H1 (cell line): ENCODE data around the gene DYNC1LI1. TPM values are rescaled to one million over a fixed set of nuclear protein-coding genes. Genes with fewer than 3 reads are reported as not detected.

Source experiments
- CTCF ChIA-PET: fragments of 300-600 bp; sonication (Branson Sonifier 250); formaldehyde crosslinking; loops from one replicate; lab custom pipeline; 2021; ENCODE audit not compliant: partially characterized antibody; lab: Charles Lee
- POLR2A ChIA-PET: fragments of 300-600 bp; sonication (Branson Sonifier 250); formaldehyde crosslinking; loops from one replicate; lab custom pipeline; 2021; ENCODE audit warnings: inconsistent platforms; ENCODE audit not compliant: partially characterized antibody; lab: Charles Lee
- DNase-seq, 2 experiments: peaks; one replicate each; pipeline versions ENCODE4 v3.0.0 to v3.0.0-alpha.2; 2010 to 2022; ENCODE audit warnings: low spot score in 2 of 2, low read depth in 1 of 2, mixed read lengths in 1 of 2
- FAIRE-seq: peaks from 2 replicates; lab custom pipeline; 2011; peaks lifted over from hg19 to GRCh38; lab: Jason Lieb, UNC
- H2AFZ ChIP-seq: 2 replicates; pipeline ENCODE4 v1.8.1; 2012; ENCODE audit warnings: low read length, inconsistent platforms
- H2AK5ac ChIP-seq: 2 replicates; pipeline ENCODE4 v1.6.1; 2013; ENCODE audit warnings: low read depth, low read length
- H2BK120ac ChIP-seq: replicated peaks from 2 replicates; pipeline ENCODE3; 2013; ENCODE audit warnings: low read depth, low read length, inconsistent platforms
- H2BK12ac ChIP-seq: 2 replicates; pipeline ENCODE4 v1.6.1; 2013; ENCODE audit warnings: low read depth, low read length
- H2BK15ac ChIP-seq: 2 replicates; pipeline ENCODE4 v1.6.1; 2013; ENCODE audit warnings: low read length
- H2BK20ac ChIP-seq: 2 replicates; pipeline ENCODE4 v1.6.1; 2013; ENCODE audit warnings: low read length
- H2BK5ac ChIP-seq: 2 replicates; pipeline ENCODE4 v1.6.1; 2013; ENCODE audit warnings: low read depth, low read length
- H3K14ac ChIP-seq: 2 replicates; pipeline ENCODE4 v1.6.1; 2013; ENCODE audit warnings: inconsistent platforms; ENCODE audit not compliant: insufficient read length
- H3K18ac ChIP-seq: 2 replicates; pipeline ENCODE4 v1.6.1; 2013; ENCODE audit warnings: low read length; ENCODE audit errors: extremely low read depth
- H3K23ac ChIP-seq: 2 replicates; pipeline ENCODE4 v1.6.1; 2013; ENCODE audit warnings: inconsistent platforms; ENCODE audit not compliant: insufficient read length
- H3K23me2 ChIP-seq: 2 replicates; pipeline ENCODE4 v1.6.1; 2013; ENCODE audit warnings: low read depth, low read length
- H3K27ac ChIP-seq: 2 replicates; pipeline ENCODE4 v1.6.1; 2011; ENCODE audit warnings: low read depth, low read length, inconsistent platforms
- H3K27me3 ChIP-seq, 4 experiments: replicated peaks in 1 of 4; 1 replicate in 1 of 4; 2 replicates in 3 of 4; pipeline versions ENCODE4 v1.6.1 to v1.8.1; 2011 to 2013; ENCODE audit warnings: low read length in 3 of 4, mild to moderate bottlenecking in 3 of 4, inconsistent platforms in 2 of 4, mixed read lengths in 2 of 4, moderate library complexity in 1 of 4; ENCODE audit not compliant: control insufficient read depth in 3 of 4, insufficient read depth in 3 of 4; ENCODE audit errors: extremely low read depth in 1 of 4
- H3K36me3 ChIP-seq, 4 experiments: 2 replicates each; pipeline versions ENCODE4 v1.6.1 to v1.8.1; 2011 to 2013; ENCODE audit warnings: mild to moderate bottlenecking in 4 of 4, low read length in 3 of 4, moderate library complexity in 2 of 4, control low read depth in 1 of 4, inconsistent platforms in 1 of 4; ENCODE audit not compliant: insufficient read depth in 4 of 4, control insufficient read depth in 2 of 4
- H3K4ac ChIP-seq: replicated peaks from 2 replicates; pipeline ENCODE3; 2013; ENCODE audit warnings: low read length, low read depth, mixed read lengths, inconsistent platforms; ENCODE audit not compliant: insufficient read length
- H3K4me1 ChIP-seq, 4 experiments: replicated peaks in 1 of 4; 1 replicate in 1 of 4; 2 replicates in 3 of 4; pipeline versions ENCODE4 v1.6.1 to v1.8.1; 2011 to 2013; ENCODE audit warnings: low read length in 3 of 4, inconsistent platforms in 2 of 4, mixed read lengths in 1 of 4; ENCODE audit not compliant: insufficient read depth in 4 of 4, control insufficient read depth in 3 of 4
- H3K4me2 ChIP-seq, 2 experiments: 2 replicates each; pipeline versions ENCODE4 v1.6.1 to v1.8.1; 2011 to 2013; ENCODE audit warnings: low read depth in 2 of 2, low read length in 2 of 2, control low read depth in 1 of 2, inconsistent platforms in 1 of 2, mild to moderate bottlenecking in 1 of 2; ENCODE audit not compliant: insufficient read depth in 1 of 2
- H3K4me3 ChIP-seq, 4 experiments: fragments of 200-600, 300-600 bp in 1 of 4; sonication (generic), shearing (Covaris generic), sonication (Bioruptor Twin) in 1 of 4; 2 replicates each; pipeline versions ENCODE4 v1.5.1 to v1.8.1; 2011 to 2016; ENCODE audit warnings: low read length in 4 of 4, low read depth in 3 of 4, control low read depth in 2 of 4, inconsistent platforms in 2 of 4, mild to moderate bottlenecking in 2 of 4, mixed read lengths in 1 of 4, moderate library complexity in 1 of 4; ENCODE audit not compliant: insufficient read depth in 2 of 4; ENCODE audit errors: extremely low read depth in 1 of 4
- H3K56ac ChIP-seq: replicated peaks from 2 replicates; pipeline ENCODE3; 2013; ENCODE audit warnings: low read depth, mild to moderate bottlenecking, mixed read lengths, low read length, inconsistent platforms; ENCODE audit not compliant: insufficient read length
- H3K79me1 ChIP-seq: 2 replicates; pipeline ENCODE4 v1.6.1; 2013; ENCODE audit warnings: low read depth, low read length, control low read depth
- H3K79me2 ChIP-seq, 2 experiments: 2 replicates each; pipeline versions ENCODE4 v1.6.1 to v1.8.1; 2012 to 2013; ENCODE audit warnings: low read length in 2 of 2, mild to moderate bottlenecking in 2 of 2, inconsistent platforms in 1 of 2; ENCODE audit not compliant: insufficient read depth in 2 of 2, control insufficient read depth in 1 of 2
- H3K9ac ChIP-seq, 4 experiments: replicated peaks in 1 of 4; 1 replicate in 1 of 4; 2 replicates in 3 of 4; pipeline versions ENCODE4 v1.6.1 to v1.8.1; 2011 to 2013; ENCODE audit warnings: low read depth in 3 of 4, low read length in 3 of 4, control low read depth in 2 of 4, mild to moderate bottlenecking in 2 of 4, moderate library complexity in 2 of 4, inconsistent platforms in 1 of 4; ENCODE audit errors: extremely low read depth in 1 of 4
- H3K9me3 ChIP-seq, 2 experiments: 2 replicates each; pipeline versions ENCODE4 v1.6.1 to v1.8.1; 2012 to 2013; ENCODE audit warnings: mild to moderate bottlenecking in 2 of 2, moderate library complexity in 2 of 2, control low read depth in 1 of 2, inconsistent platforms in 1 of 2, low read depth in 1 of 2, low read length in 1 of 2, mixed read lengths in 1 of 2; ENCODE audit not compliant: insufficient read depth in 2 of 2
- H4K20me1 ChIP-seq, 2 experiments: replicated peaks in 1 of 2; 2 replicates each; pipeline versions ENCODE3 to v1.8.1; 2011 to 2013; ENCODE audit warnings: inconsistent platforms in 2 of 2, low read length in 2 of 2, mild to moderate bottlenecking in 1 of 2; ENCODE audit not compliant: insufficient read depth in 2 of 2, control insufficient read depth in 1 of 2
- H4K5ac ChIP-seq: 2 replicates; pipeline ENCODE4 v1.6.1; 2013; ENCODE audit warnings: low read length, low read depth, mixed read lengths, inconsistent platforms; ENCODE audit not compliant: insufficient read length
- H4K8ac ChIP-seq: 2 replicates; pipeline ENCODE4 v1.8.0; 2013; ENCODE audit warnings: mild to moderate bottlenecking, moderate library complexity, low read length, inconsistent platforms; ENCODE audit not compliant: insufficient read depth; ENCODE audit errors: extremely low read depth
- H4K91ac ChIP-seq: replicated peaks from 2 replicates; pipeline ENCODE3; 2013; ENCODE audit warnings: low read length, mixed read lengths, inconsistent platforms; ENCODE audit not compliant: insufficient read length
- CEBPB ChIP-seq: IDR thresholded peaks from 2 replicates; pipeline ENCODE4 v1.6.1; 2012; ENCODE audit warnings: low read depth, low read length
- KDM1A ChIP-seq: fragments of 200-600, 300-600 bp; sonication (generic); IDR thresholded peaks from 2 replicates; pipeline ENCODE4 v1.7.1; 2016; ENCODE audit warnings: mild to moderate bottlenecking, low read length, borderline replicate concordance
- WGBS, 2 experiments: shearing (Covaris generic) in 1 of 2; methylation state at CpG; one replicate each; pipeline versions ENCODE4 v1.1.6 to v1.1.7; 2013 to 2015; ENCODE audit warnings: low lambda C conversion rate in 2 of 2, mixed read lengths in 2 of 2, inconsistent platforms in 1 of 2, low coverage in 1 of 2, missing lambda C conversion rate in 1 of 2; ENCODE audit not compliant: insufficient replicate concordance in 2 of 2, insufficient coverage in 1 of 2, insufficient read length in 1 of 2; ENCODE audit errors: extremely low coverage in 1 of 2, missing lambda C conversion rate in 1 of 2; 5-methylcytosine and 5-hydroxymethylcytosine counted together
- polyA plus RNA-seq, 7 experiments: library from polyadenylated mRNA; depleted of rRNA in 3 of 7; stranded (reverse) in 5 of 7; unstranded in 2 of 7; fragments of >200 nt in 5 of 7; fragments of 200-250 nt in 2 of 7; gene quantifications; 1 replicate in 5 of 7; 2 replicates in 1 of 7; 4 replicates in 1 of 7; pipeline versions ENCODE4 v1.2.1 to v1.2.3, GENCODE V29; 2011 to 2013; ENCODE audit warnings: missing spikeins in 2 of 7, mixed read lengths in 2 of 7
- total RNA-seq: library from RNA; stranded (reverse); fragmentation: NEBNext Ultra II Directional; extraction: Animal tissue kit (Norgen Biotek cat#: 25700); gene quantifications from 2 replicates; pipeline ENCODE4 v1.2.1, GENCODE V29; 2021

Gene DYNC1LI1
- total and polyA plus RNA-seq, 2 of the 8 experiments (the other 6 are each of a cell fraction or from before 2014, with no cell fraction given) = 13.6 to 45.1 TPM

DNA sequence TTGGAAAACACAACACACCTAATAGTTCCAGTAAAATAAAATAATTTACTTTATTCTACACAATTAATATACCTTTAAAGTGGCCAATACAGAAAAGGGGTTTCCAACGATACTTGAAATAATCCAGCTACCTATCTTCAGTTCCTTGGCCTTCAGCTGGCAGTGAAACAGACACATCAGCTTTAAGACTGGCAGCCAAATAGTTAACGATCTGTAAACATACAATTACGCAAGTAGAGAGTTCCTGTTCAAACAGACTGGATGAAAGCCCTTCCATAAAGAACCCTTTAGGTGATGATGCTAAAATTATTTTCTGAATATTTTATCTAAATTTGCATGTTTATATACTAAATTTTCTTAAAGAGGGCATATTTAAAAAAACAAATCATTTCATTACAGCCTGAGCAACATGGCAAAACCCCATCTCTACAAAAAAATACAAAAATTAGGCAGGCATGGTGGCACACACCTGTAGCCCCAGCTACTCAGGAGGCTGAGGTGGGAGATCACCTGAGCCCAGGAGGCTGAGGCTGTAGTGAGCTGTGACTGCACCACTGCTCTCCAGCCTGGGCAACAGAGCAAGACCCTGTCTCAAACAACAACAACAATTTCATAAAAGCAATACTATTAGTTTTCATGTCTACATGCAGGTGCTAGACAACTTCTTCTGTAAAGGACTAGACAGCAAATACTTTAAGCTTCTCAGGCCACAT lies 12.9 kb downstream of the DYNC1LI1 start:
- DNase-seq (no peak), FAIRE-seq (no peak)
- peaks cover 3 to 7% of the 10 kb centered on the region in 2 experiments for H4K20me1 ChIP-seq
- H3K4me1 ChIP-seq = peaks cover 0 to 3% (median 0%) of the 10 kb centered on the region in 4 experiments; a peak in 2 of 7 replicates
- 90% methylated on average over 3 of the region's 3 CpGs; no CpG with 5 or more reads in 1 of the 2 experiments for WGBS, 2 experiments
- no peak overlapping the region for H3K9ac ChIP-seq
- H3K4ac ChIP-seq = no peak overlapping the region
- no peak overlapping the region for H3K4me3 ChIP-seq
- no peak overlapping the region for H3K18ac ChIP-seq
- peaks cover 0 to 2% (median 0%) of the 10 kb centered on the region in 4 experiments; a peak in 1 of 8 replicates for H3K36me3 ChIP-seq
- H2BK120ac ChIP-seq = no peak overlapping the region
- H2BK15ac ChIP-seq = no peak overlapping the region
- TF ChIP-seq CEBPB (peak; percentile 55; the same call in 1 of the 2 replicates), KDM1A (no peak)
- H4K91ac ChIP-seq = no peak overlapping the region
- no peaks in the 10 kb centered on the region for H3K9me3 ChIP-seq
- peaks cover 5 to 89% of the 10 kb centered on the region in 2 experiments for H3K79me2 ChIP-seq
- no peak overlapping the region for H2AK5ac ChIP-seq
- H4K5ac ChIP-seq = no peak overlapping the region
- no peak overlapping the region for H2AFZ ChIP-seq
- H2BK12ac ChIP-seq = no peak overlapping the region
- H3K4me2 ChIP-seq = no peak overlapping the region
- no peak overlapping the region for H3K23ac ChIP-seq
- no peaks in the 10 kb centered on the region for H3K27me3 ChIP-seq
- no peak overlapping the region for H3K27ac ChIP-seq
- no peak overlapping the region for H4K8ac ChIP-seq
- H3K23me2 ChIP-seq = no peaks in the 10 kb centered on the region
- H2BK20ac ChIP-seq = no peak overlapping the region
- H2BK5ac ChIP-seq = no peak overlapping the region
- CTCF ChIA-PET = no interaction called here
- POLR2A ChIA-PET = interaction anchor here (3.0 kb wide), 1 partner anchor 12 kb away, joined by 12 read pairs; the partner anchor contains the start of gene DYNC1LI1
- peaks cover 14% of the 10 kb centered on the region; the same call in 1 of the 2 replicates for H3K79me1 ChIP-seq
- H3K14ac ChIP-seq = no peak overlapping the region
- H3K56ac ChIP-seq = no peak overlapping the region
